HCT116 (cell line): ENCODE data around the gene MDP1. TPM values are rescaled to one million over a fixed set of nuclear protein-coding genes. Genes with fewer than 3 reads are reported as not detected.

ENCODE experiments used
- ATAC-seq: fragments of 200-7000 bp; cut with Tn5 transposase; 2 replicates; pipeline ENCODE4 v1.9.1; 2020; ENCODE audit warnings: mild to moderate bottlenecking, moderate library complexity
- BruUV-seq: library from RNA; stranded (reverse); fragments of 400-500 nt; replicated peaks from 2 replicates; lab custom pipeline; 2021; lab: Mats Ljungman, UMichigan
- CTCF ChIA-PET: fragments of 300-600 bp; sonication (Branson Sonifier 250); formaldehyde crosslinking; loops from one replicate; lab custom pipeline; 2021; ENCODE audit warnings: antibody characterized with exemption; lab: Charles Lee
- POLR2A ChIA-PET: fragments of 300-600, 350-600 bp; sonication (Branson Sonifier 250); formaldehyde crosslinking; loops from one replicate; lab custom pipeline; 2021; ENCODE audit warnings: antibody characterized with exemption; lab: Charles Lee
- RAD21 ChIA-PET, 2 experiments: fragments of 300-600 bp; sonication (Branson Sonifier 250); formaldehyde crosslinking; loops; one replicate each; lab custom pipeline; 2023; ENCODE audit warnings: low total read pairs in 2 of 2; ENCODE audit not compliant: uncharacterized antibody in 2 of 2, unreplicated experiment in 2 of 2, low non-redundant PET in 1 of 2; lab: Charles Lee
- DNase-seq: peaks from one replicate; pipeline ENCODE4 v3.0.0-alpha.2; 2010; ENCODE audit warnings: low read depth, low spot score
- H2AFZ ChIP-seq: fragments of 200-600 bp; shearing (Covaris generic), sonication (generic); 2 replicates; pipeline ENCODE4 v1.6.1; 2017; ENCODE audit warnings: low read depth, mixed run types, mixed read lengths, antibody characterized with exemption, low read length; ENCODE audit not compliant: poor library complexity, severe bottlenecking
- H3K27ac ChIP-seq: 2 replicates; pipeline ENCODE4 v1.5.1; 2012; ENCODE audit warnings: low read depth, low read length
- H3K27me3 ChIP-seq: fragments of 200-600 bp; sonication (generic); 2 replicates; pipeline ENCODE4 v1.6.1; 2016; ENCODE audit warnings: mixed run types, low read length, mixed read lengths; ENCODE audit not compliant: insufficient read depth
- H3K36me3 ChIP-seq, 2 experiments: fragments of 200-500 bp in 1 of 2; fragments of 200-600 bp in 1 of 2; sonication (Bioruptor generic) in 1 of 2; sonication (generic) in 1 of 2; 2 replicates each; pipeline versions ENCODE4 v1.5.1 to v1.6.1; 2014 to 2016; ENCODE audit warnings: low read length in 2 of 2, inconsistent platforms in 1 of 2, mixed read lengths in 1 of 2, mixed run types in 1 of 2; ENCODE audit not compliant: insufficient read depth in 2 of 2, control insufficient read depth in 1 of 2
- H3K4me1 ChIP-seq, 2 experiments: fragments of 200-600 bp in 1 of 2; sonication (generic) in 1 of 2; 2 replicates each; pipeline versions ENCODE4 v1.5.1 to v1.6.1; 2012 to 2017; ENCODE audit warnings: low read length in 2 of 2, inconsistent platforms in 1 of 2, mild to moderate bottlenecking in 1 of 2, mixed read lengths in 1 of 2, mixed run types in 1 of 2, moderate library complexity in 1 of 2; ENCODE audit not compliant: insufficient read depth in 2 of 2, control insufficient read depth in 1 of 2
- H3K4me2 ChIP-seq: fragments of 200-600 bp; sonication (generic); 2 replicates; pipeline ENCODE4 v1.6.1; 2017; ENCODE audit warnings: mixed run types, low read length, mixed read lengths
- H3K4me3 ChIP-seq, 2 experiments: fragments of 200-600 bp in 1 of 2; sonication (generic) in 1 of 2; replicated peaks in 1 of 2; 2 replicates each; pipeline ENCODE4 v1.5.1; 2011 to 2016; ENCODE audit warnings: low read length in 2 of 2, control low read depth in 1 of 2, low read depth in 1 of 2, mild to moderate bottlenecking in 1 of 2, mixed read lengths in 1 of 2, mixed run types in 1 of 2
- H3K79me2 ChIP-seq: fragments of 200-600 bp; sonication (generic); 2 replicates; pipeline ENCODE4 v1.6.1; 2017; ENCODE audit warnings: mild to moderate bottlenecking, mixed run types, low read length, moderate library complexity, mixed read lengths; ENCODE audit not compliant: insufficient read depth
- H3K9ac ChIP-seq: fragments of 200-600 bp; sonication (generic); 2 replicates; pipeline ENCODE4 v1.6.1; 2016; ENCODE audit warnings: low read length, mixed read lengths
- H3K9me2 ChIP-seq: fragments of 200-600 bp; sonication (generic), shearing (Covaris generic); 2 replicates; pipeline ENCODE4 v1.6.1; 2017; ENCODE audit warnings: mixed run types, mild to moderate bottlenecking, moderate library complexity; ENCODE audit not compliant: insufficient read depth
- H3K9me3 ChIP-seq, 2 experiments: fragments of 200-500 bp in 1 of 2; fragments of 200-600 bp in 1 of 2; sonication (Bioruptor generic) in 1 of 2; sonication (generic) in 1 of 2; 2 replicates each; pipeline ENCODE4 v1.6.1; 2014 to 2017; ENCODE audit warnings: low read length in 2 of 2, mixed read lengths in 2 of 2, inconsistent platforms in 1 of 2, low read depth in 1 of 2, mild to moderate bottlenecking in 1 of 2, mixed run types in 1 of 2, moderate library complexity in 1 of 2; ENCODE audit not compliant: control insufficient read depth in 1 of 2, insufficient read depth in 1 of 2
- H4K20me1 ChIP-seq: fragments of 200-600 bp; sonication (generic), shearing (Covaris generic); 2 replicates; pipeline ENCODE4 v1.6.1; 2017; ENCODE audit warnings: mixed run types, mild to moderate bottlenecking, moderate library complexity; ENCODE audit not compliant: insufficient read depth
- ATF3 ChIP-seq: IDR thresholded peaks from 2 replicates; pipeline ENCODE4 v1.6.1; 2012
- EGR1 ChIP-seq: IDR thresholded peaks from 2 replicates; pipeline ENCODE4 v1.6.1; 2012; ENCODE audit warnings: low read depth
- ELF1 ChIP-seq: IDR thresholded peaks from 2 replicates; pipeline ENCODE4 v1.6.1; 2012; ENCODE audit warnings: low read depth, borderline replicate concordance
- EZH2 ChIP-seq: fragments of 200-600 bp; sonication (generic); IDR thresholded peaks from 2 replicates; pipeline ENCODE4 v1.6.1; 2017; ENCODE audit warnings: antibody characterized with exemption, mixed run types
- FOSL1 ChIP-seq: IDR thresholded peaks from 2 replicates; pipeline ENCODE4 v1.6.1; 2012; ENCODE audit warnings: low read depth
- JUND ChIP-seq: IDR thresholded peaks from 2 replicates; pipeline ENCODE4 v1.6.1; 2012
- POLR2A ChIP-seq: IDR thresholded peaks from 2 replicates; pipeline ENCODE4 v1.7.0; 2011; ENCODE audit warnings: borderline replicate concordance; ENCODE audit not compliant: insufficient read depth, insufficient read length; ENCODE audit errors: extremely low read depth
- POLR2AphosphoS5 ChIP-seq: IDR thresholded peaks from 2 replicates; pipeline ENCODE4 v1.6.1; 2011; ENCODE audit warnings: mild to moderate bottlenecking, low read depth, low read length, moderate library complexity
- SIN3A ChIP-seq: IDR thresholded peaks from 2 replicates; pipeline ENCODE4 v1.6.1; 2012; ENCODE audit warnings: low read depth
- SRF ChIP-seq: IDR thresholded peaks from 2 replicates; pipeline ENCODE4 v1.6.1; 2012; ENCODE audit warnings: low read depth
- TCF7L2 ChIP-seq: IDR thresholded peaks from 2 replicates; pipeline ENCODE4 v1.7.0; 2011; ENCODE audit warnings: borderline replicate concordance, inconsistent platforms; ENCODE audit not compliant: insufficient read depth, insufficient read length; ENCODE audit errors: extremely low read depth
- ZFX ChIP-seq: fragments of 450-650 bp; IDR thresholded peaks from 2 replicates; pipeline ENCODE4 v1.6.1; 2017
- ZNF274 ChIP-seq: fragments of 200-500 bp; sonication (Bioruptor generic); IDR thresholded peaks from 2 replicates; pipeline ENCODE4 v1.6.1; 2014; ENCODE audit warnings: mild to moderate bottlenecking, low read depth, low read length, inconsistent platforms
- intact Hi-C: fragments of 100-400 bp; cut with micrococcal nuclease; formaldehyde crosslinking; loops from 2 replicates; pipeline ENCODE4 v1.10.0; 2022
- total RNA-seq: library from RNA; stranded (reverse); gene quantifications from one replicate; pipeline ENCODE4 v1.2.1, GENCODE V29; 2021; ENCODE audit not compliant: unreplicated experiment
- TF ChIP-seq, protein P1 (sequence below): IDR thresholded peaks from 2 replicates; pipeline ENCODE4 v1.6.1; 2012
- TF ChIP-seq, protein P2 (sequence below): IDR thresholded peaks from 2 replicates; pipeline ENCODE4 v1.6.1; 2012; ENCODE audit warnings: low read depth

Gene MDP1
- total RNA-seq, 1 experiment from 2014 or later: 15.9 TPM

- Histone ChIP-seq H2AFZ (no peak overlapping the region), H3K9me3 (no peaks in the 10 kb centered on the region), H3K79me2 (peaks cover 33% of the 10 kb centered on the region), H3K27me3 (no peaks in the 10 kb centered on the region), H3K27ac (peak overlapping the region; percentile 96), H3K4me2 (peak overlapping the region; percentile 84), H3K4me1 (peaks cover 18 to 30% of the 10 kb centered on the region in 2 experiments), H4K20me1 (no peaks in the 10 kb centered on the region), H3K9ac (peak overlapping the region; percentile 91; the same call in 1 of the 2 replicates), H3K4me3 (peak overlapping the region; percentile 85 to 88), H3K9me2 (no peaks in the 10 kb centered on the region), H3K36me3 (peaks cover 12% of the 10 kb centered on the region in 2 experiments; a peak in 3 of 4 replicates)
- no peak for DNase-seq
- no peak for TF ChIP-seq JUND
- TF ChIP-seq POLR2A: no peak
- TF ChIP-seq TCF7L2: no peak
- TF ChIP-seq SIN3A: no peak
- no peak for TF ChIP-seq EGR1
- TF ChIP-seq ATF3: no peak
- no peak for TF ChIP-seq ZNF274
- TF ChIP-seq, protein P1, sequence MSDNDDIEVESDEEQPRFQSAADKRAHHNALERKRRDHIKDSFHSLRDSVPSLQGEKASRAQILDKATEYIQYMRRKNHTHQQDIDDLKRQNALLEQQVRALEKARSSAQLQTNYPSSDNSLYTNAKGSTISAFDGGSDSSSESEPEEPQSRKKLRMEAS: no peak
- TF ChIP-seq POLR2AphosphoS5: no peak
- no peak for TF ChIP-seq SRF
- no peak for TF ChIP-seq ELF1
- no peak for TF ChIP-seq ZFX
- TF ChIP-seq, protein P2, sequence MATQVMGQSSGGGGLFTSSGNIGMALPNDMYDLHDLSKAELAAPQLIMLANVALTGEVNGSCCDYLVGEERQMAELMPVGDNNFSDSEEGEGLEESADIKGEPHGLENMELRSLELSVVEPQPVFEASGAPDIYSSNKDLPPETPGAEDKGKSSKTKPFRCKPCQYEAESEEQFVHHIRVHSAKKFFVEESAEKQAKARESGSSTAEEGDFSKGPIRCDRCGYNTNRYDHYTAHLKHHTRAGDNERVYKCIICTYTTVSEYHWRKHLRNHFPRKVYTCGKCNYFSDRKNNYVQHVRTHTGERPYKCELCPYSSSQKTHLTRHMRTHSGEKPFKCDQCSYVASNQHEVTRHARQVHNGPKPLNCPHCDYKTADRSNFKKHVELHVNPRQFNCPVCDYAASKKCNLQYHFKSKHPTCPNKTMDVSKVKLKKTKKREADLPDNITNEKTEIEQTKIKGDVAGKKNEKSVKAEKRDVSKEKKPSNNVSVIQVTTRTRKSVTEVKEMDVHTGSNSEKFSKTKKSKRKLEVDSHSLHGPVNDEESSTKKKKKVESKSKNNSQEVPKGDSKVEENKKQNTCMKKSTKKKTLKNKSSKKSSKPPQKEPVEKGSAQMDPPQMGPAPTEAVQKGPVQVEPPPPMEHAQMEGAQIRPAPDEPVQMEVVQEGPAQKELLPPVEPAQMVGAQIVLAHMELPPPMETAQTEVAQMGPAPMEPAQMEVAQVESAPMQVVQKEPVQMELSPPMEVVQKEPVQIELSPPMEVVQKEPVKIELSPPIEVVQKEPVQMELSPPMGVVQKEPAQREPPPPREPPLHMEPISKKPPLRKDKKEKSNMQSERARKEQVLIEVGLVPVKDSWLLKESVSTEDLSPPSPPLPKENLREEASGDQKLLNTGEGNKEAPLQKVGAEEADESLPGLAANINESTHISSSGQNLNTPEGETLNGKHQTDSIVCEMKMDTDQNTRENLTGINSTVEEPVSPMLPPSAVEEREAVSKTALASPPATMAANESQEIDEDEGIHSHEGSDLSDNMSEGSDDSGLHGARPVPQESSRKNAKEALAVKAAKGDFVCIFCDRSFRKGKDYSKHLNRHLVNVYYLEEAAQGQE: no peak
- no peak for TF ChIP-seq EZH2
- no peak for TF ChIP-seq FOSL1
- no peak for ATAC-seq
- ChIA-PET POLR2A (interaction anchor here (1.3 to 1.9 kb wide), 2 partner anchors 12 to 19 kb away, joined by 4 to 8 read pairs; partner anchors contain the start of gene CHMP4A), RAD21 (no interaction called here), CTCF (no interaction called here)
- BruUV-seq: TSS peak; percentile 56
- intact Hi-C loops: no loop called here
Observed at GRCh38 chr14:24194186-24194872, 21.5 kb downstream of the MDP1 start.
